NCI-H82 treated with DMSO at 0.1 percent for 48 hours (cell line): ENCODE data around the gene KIF18A.
"Not testable (repeated sequence)": the region's sequence is repeated elsewhere in the genome, so short reads cannot be mapped to it uniquely, and the experiment has no call there.

ENCODE experiments used
- DNase-seq: peaks from one replicate; lab custom pipeline; 2025; ENCODE audit not compliant: unreplicated experiment; lab: John Stamatoyannopoulos, UW

KIF18A gene

DNA sequence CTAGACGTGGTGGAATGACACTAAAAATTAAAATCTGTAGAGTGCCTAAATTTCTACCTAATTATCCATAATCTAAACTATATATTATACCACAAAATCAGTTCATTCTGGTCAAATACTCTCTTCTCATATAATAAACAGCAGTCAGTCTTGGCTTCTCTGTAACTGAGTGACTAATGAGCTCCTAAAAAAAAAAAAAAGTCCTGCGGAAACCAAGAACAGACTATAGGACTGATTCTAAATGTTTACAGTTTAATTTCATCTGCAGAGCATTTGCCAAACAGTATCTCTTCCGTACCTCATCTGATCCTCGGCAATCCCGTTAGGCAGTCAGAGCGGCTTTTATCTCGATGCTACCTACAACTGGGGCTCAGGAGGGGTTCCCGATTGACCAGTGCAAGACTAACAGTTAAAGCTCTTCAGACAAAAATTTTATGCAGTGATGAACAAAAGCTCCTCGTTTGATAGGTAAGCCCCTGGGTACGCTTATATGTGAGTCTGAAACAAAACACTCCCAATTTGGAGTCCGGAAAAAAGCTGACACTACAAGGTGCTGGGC lies 686 bp downstream of the KIF18A start:
- DNase-seq: peak; percentile 12

DNA sequence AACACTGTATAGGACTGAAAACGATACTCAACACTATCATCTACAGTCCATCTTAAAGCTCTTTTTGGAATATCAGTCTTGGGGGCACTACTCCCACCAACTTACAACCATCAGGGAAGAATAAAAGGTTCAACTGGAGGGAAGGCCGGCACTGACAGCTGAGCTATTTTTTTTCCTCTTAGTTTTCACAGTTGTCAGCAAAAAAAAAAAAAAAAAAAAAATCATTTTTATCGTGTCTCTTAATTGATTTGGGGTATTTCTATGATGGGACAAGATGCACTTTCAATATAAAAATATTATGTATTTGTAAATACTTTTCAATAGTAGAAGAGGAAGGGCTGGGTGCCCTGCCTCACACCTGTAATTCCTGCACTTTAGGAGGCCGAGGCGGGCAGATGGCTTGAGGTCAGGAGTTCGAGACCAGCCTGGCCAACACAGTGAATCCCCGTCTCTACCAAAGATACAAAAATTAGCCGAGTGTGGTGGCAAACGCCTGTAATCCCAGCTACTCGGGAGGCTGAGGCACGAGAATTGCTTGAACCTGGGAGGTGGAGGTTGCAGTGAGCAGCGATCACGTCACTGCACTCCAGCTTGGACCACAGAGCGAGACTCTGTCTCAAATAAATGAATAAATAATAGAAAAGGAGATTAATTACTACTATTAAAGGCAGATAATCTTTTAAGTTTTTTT lies 1.5 kb downstream of the KIF18A start:
- DNase-seq: no peak

DNA sequence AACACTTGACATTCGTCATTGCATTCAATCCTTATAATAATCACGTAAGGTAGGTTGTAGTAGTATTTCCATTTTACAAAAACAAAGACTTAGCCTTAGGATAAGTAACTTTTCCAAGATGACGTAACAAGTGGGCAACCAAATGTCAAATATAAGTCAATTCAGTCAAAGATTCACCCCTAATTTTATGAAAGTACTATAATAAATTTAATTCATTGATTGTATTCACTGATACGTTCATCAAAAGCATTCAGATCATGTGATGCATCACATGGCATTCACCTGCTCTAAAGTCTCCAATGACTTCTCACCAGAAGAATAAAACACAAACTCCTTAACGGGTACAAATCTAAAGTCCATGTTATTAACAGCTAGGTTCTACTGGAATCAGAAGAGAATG lies 2.1 kb downstream of the KIF18A start:
- no peak for DNase-seq

DNA sequence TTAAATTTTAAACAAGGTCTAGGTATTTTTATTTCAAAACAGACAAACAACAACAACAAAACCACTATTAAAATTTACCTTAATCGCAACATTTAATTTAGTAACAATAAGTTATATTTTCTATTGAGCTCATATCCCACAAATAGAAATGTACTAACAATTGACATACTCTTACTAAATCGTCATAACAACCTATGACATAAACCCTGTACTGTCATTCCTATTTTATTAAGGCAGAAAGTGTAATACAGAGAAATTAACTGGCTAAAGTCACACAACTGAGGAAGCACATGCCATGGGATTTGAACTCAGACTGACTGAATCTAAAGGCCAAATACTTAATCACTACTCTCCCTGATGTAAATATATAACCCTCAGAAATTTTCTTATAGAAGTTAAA lies 3.0 kb downstream of the KIF18A start:
- no peak for DNase-seq

DNA sequence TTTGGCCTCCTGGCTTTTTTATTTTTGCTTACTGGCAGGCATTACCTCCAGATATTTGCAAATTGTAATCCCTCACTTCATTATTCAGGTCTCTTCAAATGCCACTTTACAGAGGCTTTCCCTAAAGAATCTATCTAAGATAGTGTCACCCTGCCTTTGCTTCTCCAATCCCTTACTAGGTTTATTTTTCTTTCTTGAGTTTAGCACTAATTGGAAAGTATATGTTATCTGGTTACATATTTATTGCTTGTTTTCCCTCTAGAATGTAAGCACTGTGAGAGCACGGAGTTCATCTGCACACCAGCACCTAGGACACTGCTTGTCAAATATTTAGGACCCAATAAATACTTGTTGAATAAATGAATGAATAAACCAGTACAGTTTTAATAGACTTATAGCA lies 3.5 kb downstream of the KIF18A start:
- DNase-seq: no peak

DNA sequence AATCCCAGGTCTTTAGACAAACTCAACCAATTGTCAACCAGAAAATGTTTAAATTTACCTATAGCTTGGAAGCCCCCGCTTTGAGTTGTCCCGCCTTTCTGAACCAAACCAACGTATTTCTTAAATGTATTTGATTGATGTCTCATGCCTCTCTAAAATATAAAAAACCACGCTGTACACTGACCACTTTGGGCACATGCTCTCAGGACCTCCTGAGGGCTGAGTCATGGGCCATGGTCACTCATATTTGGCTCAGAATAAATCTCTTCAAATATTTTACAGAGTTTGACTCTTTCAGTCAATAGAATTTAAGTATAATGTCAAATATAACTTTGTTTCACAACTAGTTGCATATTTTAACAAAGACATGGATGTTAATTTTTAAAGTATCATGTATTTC lies 5.7 kb downstream of the KIF18A start:
- DNase-seq: not testable (repeated sequence)

DNA sequence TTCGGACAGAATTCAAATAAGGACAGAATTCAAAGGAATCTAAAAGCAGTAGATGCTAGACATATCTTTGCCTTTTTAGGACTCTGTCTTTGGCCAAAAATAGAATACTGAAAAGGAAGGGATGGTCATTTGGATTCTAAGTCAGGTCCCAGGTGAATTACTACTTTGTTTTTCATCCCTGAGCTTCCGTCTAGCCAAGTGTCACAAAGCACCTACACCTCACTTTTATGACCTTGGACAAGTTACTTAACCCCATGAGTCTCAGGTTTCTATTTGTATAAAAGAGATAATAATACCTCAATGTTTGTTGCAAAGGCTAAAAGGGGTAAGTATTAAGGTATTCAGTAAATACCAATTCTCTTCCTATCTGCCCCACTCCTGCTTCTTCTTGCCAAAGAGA lies 7.3 kb downstream of the KIF18A start:
- no peak for DNase-seq

DNA sequence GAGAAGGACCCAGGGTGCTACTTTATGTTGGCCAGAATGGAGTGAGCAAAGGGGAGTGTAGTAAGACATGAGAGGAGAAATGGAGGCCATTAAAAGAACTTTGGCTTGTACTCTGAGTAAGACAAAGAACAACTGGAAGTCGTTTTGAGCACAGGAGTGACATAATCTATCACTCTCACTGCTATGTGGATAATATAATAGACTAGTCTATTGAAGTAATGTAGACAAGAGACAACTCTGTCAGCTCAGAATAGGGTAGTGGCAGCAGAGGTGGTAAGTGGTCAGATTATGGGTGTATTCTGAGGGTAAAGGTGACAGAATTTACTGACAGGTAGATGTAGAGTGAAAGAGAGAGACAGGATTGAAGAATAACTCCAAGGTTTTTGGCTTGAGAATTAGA lies 8.2 kb downstream of the KIF18A start:
- DNase-seq: no peak

DNA sequence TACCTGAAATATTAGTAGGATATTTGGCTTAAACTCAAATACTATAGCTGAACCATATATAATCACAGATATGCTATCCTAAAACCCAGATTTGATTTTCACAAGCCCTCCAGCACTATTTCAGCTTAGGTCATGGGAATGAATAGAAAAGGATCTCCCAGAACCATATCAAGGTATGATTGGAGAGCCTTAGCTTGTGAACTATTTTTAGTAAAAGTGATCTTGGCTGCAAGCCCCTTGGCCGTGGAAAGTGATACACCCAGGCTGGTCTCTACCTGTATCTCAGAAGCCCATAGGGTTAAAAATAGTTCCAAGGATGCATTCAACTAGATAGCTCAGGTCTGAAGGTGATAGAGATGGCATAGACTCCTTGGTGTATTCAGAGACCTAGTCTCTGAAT lies 9.7 kb downstream of the KIF18A start:
- no peak for DNase-seq

DNA sequence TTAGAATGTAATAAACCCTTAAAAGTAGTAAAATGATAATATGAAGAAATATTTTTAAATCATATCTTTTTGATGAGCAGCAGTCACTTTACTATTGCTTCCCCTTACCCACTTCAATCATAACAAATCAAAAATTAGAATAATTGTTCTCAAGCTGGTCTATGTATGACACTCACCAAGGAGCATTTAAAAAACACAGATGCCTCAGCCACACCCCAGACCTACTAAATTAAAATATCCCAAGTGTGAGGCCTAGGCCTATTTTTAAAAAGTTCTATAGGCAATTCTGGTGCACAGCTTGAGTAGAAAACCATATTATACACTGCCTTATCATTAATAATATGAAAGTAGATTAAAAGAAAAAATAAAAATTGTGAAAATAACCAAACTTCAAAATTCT lies 15.2 kb downstream of the KIF18A start:
- DNase-seq: no peak

DNA sequence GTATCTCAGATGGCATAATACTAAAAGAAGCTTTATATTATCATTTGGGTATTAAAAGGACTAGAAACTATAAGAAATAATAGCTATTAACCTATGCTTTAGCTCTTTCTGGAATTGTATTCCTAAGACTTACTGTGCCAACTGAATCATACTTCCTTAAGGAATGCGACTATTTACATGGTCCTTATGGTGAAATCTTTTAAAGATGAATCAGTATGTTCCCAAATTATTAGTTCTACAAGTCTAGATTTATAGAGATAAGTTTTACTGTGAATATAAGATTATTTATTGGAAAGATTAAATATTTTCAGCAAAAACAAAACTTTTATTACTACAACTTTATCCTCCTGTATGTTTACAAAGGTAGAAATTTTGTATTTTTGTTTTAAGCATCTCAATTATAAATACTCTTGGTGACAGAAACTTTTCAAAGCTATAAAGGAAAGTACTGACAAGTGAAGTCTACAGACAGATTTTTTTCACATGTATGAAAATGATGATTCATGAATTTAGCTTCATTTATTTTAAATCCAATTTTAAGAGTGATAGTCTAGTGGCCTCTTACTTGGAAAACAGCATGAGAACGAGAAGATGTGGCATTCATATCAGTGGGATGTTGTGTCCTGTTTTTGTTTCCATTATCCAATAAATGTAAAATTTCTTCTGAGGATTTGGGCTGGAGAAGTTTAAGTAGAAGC lies 17.8 kb downstream of the KIF18A start:
- DNase-seq: no peak

DNA sequence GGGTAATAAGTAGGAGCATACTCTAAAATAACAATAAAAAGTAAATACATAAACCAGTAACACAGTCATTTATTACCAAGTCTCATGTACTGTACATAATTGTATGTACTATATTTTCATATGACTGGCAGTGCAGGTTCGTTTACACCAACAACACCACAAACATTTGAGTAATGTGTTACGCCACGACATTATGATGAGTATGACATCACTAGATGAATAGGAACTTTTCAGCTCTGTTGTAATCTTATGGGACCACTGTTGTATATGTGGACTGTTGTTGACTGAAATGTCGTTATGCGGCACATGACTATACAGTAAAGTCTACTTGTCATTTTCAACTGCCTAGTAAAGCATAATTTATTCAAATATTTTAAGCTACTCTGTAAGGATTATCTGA lies 18.6 kb downstream of the KIF18A start:
- no peak for DNase-seq

DNA sequence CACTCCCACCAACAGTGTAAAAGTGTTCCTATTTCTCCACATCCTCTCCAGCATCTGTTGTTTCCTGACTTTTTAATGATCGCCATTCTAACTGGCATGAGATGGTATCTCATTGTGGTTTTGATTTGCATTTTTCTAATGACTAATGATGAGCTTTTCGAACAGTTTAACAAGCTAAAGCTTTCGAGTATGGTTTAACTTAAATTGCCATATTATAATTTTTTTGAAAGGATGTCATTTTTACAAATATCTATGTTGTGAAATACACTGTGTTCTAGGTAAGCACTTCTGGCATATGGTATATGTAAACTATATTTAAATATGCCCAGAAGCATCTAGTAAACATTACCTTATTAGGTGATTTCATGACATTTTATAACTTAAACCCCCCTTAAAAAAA lies 20.3 kb downstream of the KIF18A start:
- not testable (repeated sequence) for DNase-seq

DNA sequence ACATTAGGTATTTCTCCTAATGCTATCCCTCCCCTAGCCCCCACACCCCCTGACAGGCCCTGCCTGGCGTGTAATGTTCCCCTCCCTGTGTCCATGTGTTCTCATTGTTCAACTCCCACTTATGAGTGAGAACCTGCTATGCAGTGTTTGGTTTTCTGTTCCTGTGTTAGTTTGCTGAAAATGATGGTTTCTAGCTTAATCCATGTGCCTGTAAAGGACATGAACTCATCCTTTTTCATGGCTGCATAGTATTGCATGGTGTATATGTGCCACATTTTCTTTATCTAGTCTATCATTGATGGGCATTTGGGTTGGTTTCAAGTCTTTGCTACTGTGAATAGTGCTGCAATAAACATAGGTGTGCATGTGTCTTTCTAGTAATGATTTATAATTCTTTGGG lies 20.8 kb downstream of the KIF18A start:
- not testable (repeated sequence) for DNase-seq

DNA sequence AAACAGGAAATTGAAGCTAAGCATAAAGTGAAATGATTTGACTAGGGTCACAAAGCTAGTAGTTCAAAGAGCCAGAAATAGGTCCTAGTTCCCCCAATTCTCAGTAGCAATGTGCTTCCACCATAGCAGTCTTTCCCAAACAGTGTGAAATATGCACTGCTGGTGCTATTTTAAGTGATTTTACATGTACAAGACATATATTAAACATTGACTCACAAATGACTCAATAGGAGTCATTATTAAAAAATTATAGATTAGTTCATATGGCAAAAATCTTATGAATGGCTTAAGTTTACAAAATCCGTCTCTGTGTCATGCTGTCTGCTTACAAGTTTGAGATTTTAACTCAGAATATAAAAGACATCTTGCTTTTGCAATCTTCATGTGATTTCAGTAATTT lies 21.4 kb downstream of the KIF18A start:
- no peak for DNase-seq

DNA sequence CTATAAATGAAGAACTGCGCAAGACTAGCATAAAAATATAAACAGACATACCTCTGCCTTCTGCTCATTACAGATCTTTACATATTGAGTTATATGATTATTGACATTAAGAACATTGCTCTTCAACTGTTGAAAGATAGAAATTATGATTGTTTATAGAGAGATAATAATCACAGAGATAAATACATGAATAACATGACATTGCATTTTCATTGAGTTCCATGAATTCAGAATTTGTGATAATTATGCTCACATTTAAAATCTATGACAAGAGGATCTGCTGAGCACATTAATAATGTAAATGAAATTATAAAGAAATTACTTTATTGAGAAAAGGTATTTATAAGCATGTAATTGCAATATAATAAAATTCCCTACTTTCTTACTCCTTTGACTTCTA lies 24.8 kb downstream of the KIF18A start:
- no peak for DNase-seq

DNA sequence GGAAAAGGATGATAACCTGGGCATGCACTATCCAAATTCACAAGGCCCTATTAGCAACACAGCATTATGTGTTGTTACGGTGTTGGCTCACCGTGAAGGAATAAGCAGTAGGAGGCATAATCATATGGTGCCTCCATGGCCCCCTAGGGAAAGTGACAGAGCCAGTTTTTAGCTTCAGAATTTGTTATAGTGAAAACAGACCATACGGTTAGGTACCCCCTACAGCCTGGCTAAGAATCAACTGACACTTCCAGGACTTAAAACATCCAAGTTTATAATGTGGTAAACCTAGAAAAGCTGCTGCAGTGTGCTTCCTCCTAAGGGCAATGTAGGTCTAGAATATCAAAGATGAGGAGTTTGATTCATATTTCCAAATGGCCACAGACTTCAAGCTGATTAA lies 30.4 kb downstream of the KIF18A start:
- no peak for DNase-seq

DNA sequence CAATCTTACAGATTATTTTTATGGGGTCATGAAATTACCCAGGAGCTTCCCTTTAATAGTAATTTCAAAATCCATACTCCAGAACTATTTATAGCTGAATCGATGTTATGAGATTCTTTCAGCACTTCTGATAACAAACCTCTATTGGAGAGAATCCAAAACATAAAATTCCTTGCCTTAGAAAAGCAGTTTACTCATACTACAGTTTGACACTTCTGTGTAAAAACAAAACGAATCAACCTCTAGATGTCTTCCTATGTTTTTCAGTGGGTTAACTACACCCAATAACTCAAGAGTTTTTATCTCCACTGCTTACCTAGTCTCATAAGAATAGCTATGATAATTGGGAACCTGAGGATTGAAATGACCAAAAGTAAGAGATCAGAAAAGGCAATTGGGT lies 35.6 kb downstream of the KIF18A start:
- DNase-seq: no peak

DNA sequence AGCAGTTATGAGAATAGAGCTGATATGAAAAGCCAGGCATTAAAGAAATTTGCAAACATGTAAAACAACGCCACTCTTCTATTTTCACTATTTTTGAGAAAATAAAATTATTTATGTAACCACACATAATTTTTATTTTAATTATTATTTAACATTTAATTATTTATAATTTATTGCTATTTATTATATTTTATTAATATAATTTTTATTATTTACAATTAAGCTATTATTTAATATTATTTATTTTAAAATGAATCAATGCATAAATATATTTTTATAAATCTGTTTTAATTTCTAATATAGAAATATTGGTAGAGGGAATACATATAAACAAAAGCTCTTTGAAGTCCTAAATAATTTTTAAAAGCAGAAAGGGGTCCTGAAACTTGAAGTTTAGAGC lies 36.7 kb downstream of the KIF18A start:
- no peak for DNase-seq

DNA sequence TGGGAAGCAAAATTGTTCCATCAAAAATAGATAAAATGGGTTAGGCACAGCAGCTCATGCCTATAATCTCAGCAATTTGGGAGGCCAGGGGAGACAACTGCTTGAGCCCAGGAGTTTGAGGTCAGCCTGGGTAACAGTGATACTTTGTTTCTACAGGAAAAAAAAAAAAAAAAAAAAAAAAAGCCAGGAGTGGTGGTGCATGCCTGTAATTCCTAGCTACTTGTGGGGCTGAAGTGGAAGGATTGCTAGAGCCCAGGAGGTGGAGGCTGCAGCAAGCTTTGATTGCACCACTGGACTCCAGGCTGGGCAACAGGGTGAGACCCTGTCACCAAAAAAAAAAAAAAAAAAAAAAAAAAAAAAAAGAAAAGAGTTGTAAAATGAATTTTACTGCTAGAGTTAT lies 49.6 kb downstream of the KIF18A start:
- DNase-seq: no peak

DNA sequence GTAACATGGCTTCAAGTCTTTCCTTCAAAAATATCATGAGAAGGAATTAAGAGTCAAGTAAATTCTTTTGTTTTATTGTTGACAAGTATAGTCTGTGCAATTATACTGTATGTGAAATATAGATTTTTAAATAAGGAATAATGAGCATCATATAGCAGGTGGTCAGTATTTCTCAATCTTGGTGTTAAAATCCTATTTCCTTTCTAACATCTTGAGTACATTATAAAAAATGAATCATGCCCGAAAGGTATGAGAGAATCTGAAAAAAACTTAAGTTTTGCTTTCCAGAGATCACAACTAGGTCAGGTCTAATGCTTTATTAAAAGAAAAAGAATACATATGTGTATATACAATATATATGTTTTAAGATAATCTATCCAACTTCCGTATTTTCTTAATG lies 53.1 kb downstream of the KIF18A start:
- DNase-seq: no peak

DNA sequence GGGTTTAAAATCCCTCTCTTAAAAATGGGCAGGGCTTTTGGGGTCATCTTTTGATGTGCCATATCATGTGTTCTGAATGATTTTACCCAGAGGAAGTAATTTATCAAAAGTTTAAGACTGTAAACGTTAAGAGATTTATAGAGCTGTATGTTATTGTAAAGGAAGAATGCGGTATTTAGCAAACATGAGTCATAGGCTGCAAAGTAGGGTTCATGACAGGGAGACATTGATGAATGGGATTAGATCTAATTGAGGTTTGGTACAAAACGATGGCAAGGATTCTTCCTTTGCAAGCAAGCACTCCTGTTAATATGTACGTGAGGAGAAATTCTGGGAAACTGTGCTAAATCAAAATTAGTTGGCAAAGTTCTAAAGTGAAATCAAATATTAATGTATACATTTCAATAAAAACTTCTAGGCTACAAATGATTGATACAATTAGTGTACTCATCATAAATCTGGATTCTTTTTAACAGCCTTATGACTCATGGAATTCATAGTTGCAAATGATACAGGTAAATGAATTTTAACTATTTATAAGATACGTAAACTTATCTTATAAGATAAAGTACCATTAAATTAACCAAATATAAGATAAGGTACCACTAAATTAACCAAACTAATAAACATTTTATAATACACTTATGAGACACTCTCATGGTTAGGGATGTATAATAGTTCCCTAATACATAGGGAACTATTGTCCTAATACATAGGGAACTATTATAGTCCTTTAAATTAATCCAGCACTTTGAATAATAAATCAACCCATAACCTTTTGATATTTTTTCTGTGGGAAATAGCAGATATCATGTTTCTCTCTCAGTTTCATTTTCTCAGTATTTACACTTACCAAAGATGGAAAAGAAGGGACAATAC lies 58.4 kb downstream of the KIF18A start:
- DNase-seq: no peak
